ENCODE results near the gene POLR1A.

DNA sequence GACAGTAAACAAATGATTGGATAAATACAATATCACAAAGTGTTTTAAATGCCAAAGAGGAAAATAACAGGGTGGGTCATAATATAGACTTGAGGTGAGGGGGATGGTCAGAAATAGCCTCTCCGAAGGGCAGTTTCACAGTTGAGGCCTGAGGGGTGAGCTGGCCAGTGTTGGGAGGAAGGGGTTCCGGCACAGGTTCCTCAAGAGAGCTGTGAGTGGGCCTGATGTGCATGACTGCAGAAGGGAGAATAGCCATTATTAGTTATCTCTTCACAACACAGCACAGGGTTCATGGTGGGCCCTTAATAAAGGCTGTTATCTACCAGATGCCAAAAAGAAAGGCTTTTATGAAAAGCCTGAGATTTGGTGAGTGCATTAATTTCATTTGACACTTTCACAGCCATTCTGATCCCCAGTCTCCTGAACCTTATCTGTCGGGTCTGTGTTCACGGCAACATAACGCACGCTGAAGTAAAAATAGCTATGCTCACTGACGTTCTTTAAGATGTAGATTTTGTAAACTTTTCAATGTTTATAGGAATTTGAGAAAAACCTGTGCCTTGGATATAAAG lies 39.6 kb downstream of the POLR1A start:
- TF ChIP-seq POLR2A (IDR thresholded peaks at IDR 0.05), result no peak
- TF ChIP-seq, protein P1, sequence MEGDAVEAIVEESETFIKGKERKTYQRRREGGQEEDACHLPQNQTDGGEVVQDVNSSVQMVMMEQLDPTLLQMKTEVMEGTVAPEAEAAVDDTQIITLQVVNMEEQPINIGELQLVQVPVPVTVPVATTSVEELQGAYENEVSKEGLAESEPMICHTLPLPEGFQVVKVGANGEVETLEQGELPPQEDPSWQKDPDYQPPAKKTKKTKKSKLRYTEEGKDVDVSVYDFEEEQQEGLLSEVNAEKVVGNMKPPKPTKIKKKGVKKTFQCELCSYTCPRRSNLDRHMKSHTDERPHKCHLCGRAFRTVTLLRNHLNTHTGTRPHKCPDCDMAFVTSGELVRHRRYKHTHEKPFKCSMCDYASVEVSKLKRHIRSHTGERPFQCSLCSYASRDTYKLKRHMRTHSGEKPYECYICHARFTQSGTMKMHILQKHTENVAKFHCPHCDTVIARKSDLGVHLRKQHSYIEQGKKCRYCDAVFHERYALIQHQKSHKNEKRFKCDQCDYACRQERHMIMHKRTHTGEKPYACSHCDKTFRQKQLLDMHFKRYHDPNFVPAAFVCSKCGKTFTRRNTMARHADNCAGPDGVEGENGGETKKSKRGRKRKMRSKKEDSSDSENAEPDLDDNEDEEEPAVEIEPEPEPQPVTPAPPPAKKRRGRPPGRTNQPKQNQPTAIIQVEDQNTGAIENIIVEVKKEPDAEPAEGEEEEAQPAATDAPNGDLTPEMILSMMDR (IDR thresholded peaks at IDR 0.05), result no peak
- no peak for TF ChIP-seq EP300 (IDR thresholded peaks at IDR 0.05)

Data from upper lobe of left lung (tissue), 4 donors.